Measurements from ENCODE around the gene TAF11L10. TPM values are rescaled to one million over a fixed set of nuclear protein-coding genes. Genes with fewer than 3 reads are reported as not detected.

The TAF11L10 gene
- not detected in 2 replicates for total RNA-seq

GRCh38 chr5:17597728-17598127, at the start of gene TAF11L10:
TSS of gene TAF11L10 (minus strand) at chr5:17597828.

GRCh38 chr5:17634160-17634559, 36.5 kb upstream of the TAF11L10 start, which contains the start of gene TAF11L14:
TSS of gene TAF11L14 (plus strand) at chr5:17634460.

GRCh38 chr5:17631788-17632187, 34.2 kb upstream of the TAF11L10 start, which contains the start of gene TAF11L13:
TSS of gene TAF11L13 (plus strand) at chr5:17632088.

GRCh38 chr5:17610092-17610491, 12.5 kb upstream of the TAF11L10 start, which contains the start of gene TAF11L12:
TSS of gene TAF11L12 (plus strand) at chr5:17610392.

GRCh38 chr5:17603880-17604279, 6.3 kb upstream of the TAF11L10 start, which contains the start of gene TAF11L11:
TSS of gene TAF11L11 (plus strand) at chr5:17604183.

GRCh38 chr5:17594255-17594654, 3.4 kb downstream of the TAF11L10 start, which contains the start of gene TAF11L9:
TSS of gene TAF11L9 (minus strand) at chr5:17594394.

GRCh38 chr5:17590860-17591259, 6.8 kb downstream of the TAF11L10 start, which contains the start of gene TAF11L8:
TSS of gene TAF11L8 (minus strand) at chr5:17590960.

GRCh38 chr5:17585658-17586057, 12.0 kb downstream of the TAF11L10 start, which contains the start of gene TAF11L7:
TSS of gene TAF11L7 (minus strand) at chr5:17585758.

Small RNA genes within 50 kb of the gene (small RNA-seq; reads per million reads assigned to genes)
- gene AC233724.1: not detected
- not detected for gene AC233724.3
- gene AC233724.4: not detected
- not detected for gene AC233724.6
- not detected for gene AC233724.7

Other genes with a start within 250 kb of the TAF11L10 start
- not detected in 2 replicates for gene TAF11L2, start 99.6 kb downstream of the TAF11L10 start, total RNA-seq
- not detected in 2 replicates for gene TAF11L3, start 79.5 kb downstream of the TAF11L10 start, total RNA-seq
- gene TAF11L4, start 76.0 kb downstream of the TAF11L10 start, total RNA-seq: not detected in 2 replicates
- not detected in 2 replicates for gene TAF11L5, start 72.6 kb downstream of the TAF11L10 start, total RNA-seq
- not detected in 2 replicates for gene TAF11L6, start 69.2 kb downstream of the TAF11L10 start, total RNA-seq
- gene TAF11L7, start 12.1 kb downstream of the TAF11L10 start, total RNA-seq: not detected in 2 replicates
- gene TAF11L8, start 6.9 kb downstream of the TAF11L10 start, total RNA-seq: not detected in 2 replicates
- gene TAF11L9, start 3.4 kb downstream of the TAF11L10 start, total RNA-seq: not detected in 2 replicates
- gene TAF11L11, start 6.4 kb upstream of the TAF11L10 start, total RNA-seq: not detected in 2 replicates
- not detected in 2 replicates for gene TAF11L12, start 12.6 kb upstream of the TAF11L10 start, total RNA-seq
- not detected in 2 replicates for gene TAF11L13, start 34.3 kb upstream of the TAF11L10 start, total RNA-seq
- gene TAF11L14, start 36.6 kb upstream of the TAF11L10 start, total RNA-seq: not detected in 2 replicates

Measured in thoracic aorta endothelial cell (primary cell).